Suprapubic skin (tissue), 4 donors: ENCODE measurements around the gene CBLL1. TPM values are rescaled to one million over a fixed set of nuclear protein-coding genes. Genes with fewer than 3 reads are reported as not detected.

Experiments used
- DNase-seq, 2 donors: peaks; one replicate each; pipeline ENCODE4 v3.0.0-alpha.2; 2019; ENCODE audit warnings: low spot score in 2 of 2
- H3K27ac ChIP-seq: fragments of 200-600 bp; sonication (generic); one replicate; pipeline ENCODE4 v1.5.1; 2019
- H3K27me3 ChIP-seq: fragments of 200-600 bp; sonication (generic); one replicate; pipeline ENCODE4 v1.5.1; 2019
- H3K36me3 ChIP-seq: fragments of 200-600 bp; sonication (generic); one replicate; pipeline ENCODE4 v1.5.1; 2019
- H3K4me1 ChIP-seq: fragments of 200-600 bp; sonication (generic); one replicate; pipeline ENCODE4 v1.5.1; 2019
- H3K4me3 ChIP-seq: fragments of 200-600 bp; sonication (generic); one replicate; pipeline ENCODE4 v1.5.1; 2019; ENCODE audit warnings: mild to moderate bottlenecking
- H3K9me3 ChIP-seq: fragments of 200-600 bp; sonication (generic); one replicate; pipeline ENCODE4 v1.5.1; 2019
- CTCF ChIP-seq, 2 donors: fragments of 200-600 bp in 1 of 2; fragments of 450-650 bp in 1 of 2; sonication (generic) in 1 of 2; IDR thresholded peaks; one replicate each; pipeline ENCODE4 v1.5.1; 2016 to 2019; ENCODE audit warnings: antibody characterized with exemption in 2 of 2, mild to moderate bottlenecking in 1 of 2, moderate library complexity in 1 of 2
- EP300 ChIP-seq: sonication (generic); formaldehyde crosslinking; IDR thresholded peaks from one replicate; pipeline ENCODE4 v1.6.1; 2017; ENCODE audit warnings: antibody characterized with exemption
- POLR2A ChIP-seq, 2 donors: fragments of 450-650 bp; IDR thresholded peaks; one replicate each; pipeline ENCODE4 v1.6.1; 2017; ENCODE audit warnings: antibody characterized with exemption in 2 of 2, mild to moderate bottlenecking in 2 of 2, moderate library complexity in 2 of 2
- POLR2AphosphoS5 ChIP-seq, 3 donors: sonication (generic); formaldehyde crosslinking; IDR thresholded peaks; one replicate each; pipeline ENCODE4 v1.6.1; 2017; ENCODE audit warnings: antibody characterized with exemption in 3 of 3
- WGBS: methylation state at CpG from one replicate; pipeline ENCODE4 v1.1.5; 2018; 5-methylcytosine and 5-hydroxymethylcytosine counted together
- total RNA-seq, 4 donors: library from RNA; depleted of rRNA; stranded (reverse); fragments of >200 nt; gene quantifications; one replicate each; pipeline ENCODE4 v1.1.0, GENCODE V29; 2016

Gene CBLL1
- total RNA-seq, 4 donors from 2014 or later: 47.4 to 63.0 (median 49.9) TPM

GRCh38 chr7:107803009-107803610, 59.2 kb downstream of the CBLL1 start, which contains the start of gene SLC26A3:
SLC26A3 (minus strand) TSS chr7:107803223; CDS start chr7:107794509, 8,714 bp downstream.
- no peak for DNase-seq

GRCh38 chr7:107809179-107809578, 65.2 kb downstream of the CBLL1 start:
- no peak for TF ChIP-seq EP300
- TF ChIP-seq POLR2A (IDR thresholded peaks at IDR 0.05): no peak
- TF ChIP-seq POLR2AphosphoS5 (IDR thresholded peaks at IDR 0.05): no peak
- TF ChIP-seq CTCF (IDR thresholded peaks at IDR 0.05): no peak
- no peaks in the 10 kb centered on the region for H3K36me3 ChIP-seq
- no peak for DNase-seq

More at GRCh38 chr7:107803009-107803610, 59.2 kb downstream of the CBLL1 start, which contains the start of gene SLC26A3:
- no peaks in the 10 kb centered on the region for H3K4me1 ChIP-seq
- H3K27me3 ChIP-seq: no peaks in the 10 kb centered on the region
- no peak within 1 kb of the TSS for H3K4me3 ChIP-seq
- no peaks in the 10 kb centered on the region for H3K9me3 ChIP-seq
- H3K27ac ChIP-seq: no peak within 1 kb of the TSS
- no peak for TF ChIP-seq POLR2AphosphoS5 (IDR thresholded peaks at IDR 0.05)
- no peak for TF ChIP-seq CTCF (IDR thresholded peaks at IDR 0.05)
- no peak for TF ChIP-seq EP300
- TF ChIP-seq POLR2A (IDR thresholded peaks at IDR 0.05): no peak
- 86% methylated on average over 2 of the region's 2 CpGs for WGBS
- no peaks in the 10 kb centered on the region for H3K36me3 ChIP-seq

GRCh38 chr7:107810626-107811025, 66.7 kb downstream of the CBLL1 start:
- no peaks in the 10 kb centered on the region for H3K36me3 ChIP-seq
- no peaks in the 10 kb centered on the region for H3K27me3 ChIP-seq
- no peak for DNase-seq
- no peaks in the 10 kb centered on the region for H3K4me1 ChIP-seq
- H3K4me3 ChIP-seq: no peak overlapping the region
- WGBS: 76% methylated on average over 3 of the region's 3 CpGs
- H3K27ac ChIP-seq: no peak overlapping the region
- TF ChIP-seq EP300 (no peak), POLR2AphosphoS5 (IDR thresholded peaks at IDR 0.05) (no peak), CTCF (IDR thresholded peaks at IDR 0.05) (no peak)
- no peaks in the 10 kb centered on the region for H3K9me3 ChIP-seq

More at GRCh38 chr7:107809179-107809578, 65.2 kb downstream of the CBLL1 start:
- Histone ChIP-seq H3K4me1 (no peaks in the 10 kb centered on the region), H3K27me3 (no peaks in the 10 kb centered on the region), H3K4me3 (no peak overlapping the region), H3K27ac (no peak overlapping the region), H3K9me3 (no peaks in the 10 kb centered on the region)
- 94% methylated on average over 4 of the region's 4 CpGs for WGBS

Other genes with a start within 250 kb of the CBLL1 start
- gene COG5, start 180.2 kb upstream of the CBLL1 start, total RNA-seq: 10 to 100 TPM; 31.1 to 60.1 (median 53.7) TPM
- 10 to 100 TPM in 1 of 4 donors, 1 to 10 TPM in 3; 6.0 to 11.0 (median 7.8) TPM for gene DUS4L, start 180.2 kb upstream of the CBLL1 start, total RNA-seq
- gene BCAP29, start 163.9 kb upstream of the CBLL1 start, total RNA-seq: 100 to 1,000 TPM in 1 of 4 donors, 10 to 100 TPM in 3; 36.9 to 107 (median 64.3) TPM
- under 1 TPM in 3 of 4 donors, not detected in 1; 0.13 to 0.26 (median 0.24) TPM for gene SLC26A4, start 83.3 kb upstream of the CBLL1 start, total RNA-seq
- 1 to 10 TPM in 2 of 4 donors, not detected in 2; 1.5 to 2.3 TPM for gene SLC26A3, start 59.1 kb downstream of the CBLL1 start, total RNA-seq
- 10 to 100 TPM; 35.8 to 84.7 (median 67.9) TPM for gene DLD, start 147.0 kb downstream of the CBLL1 start, total RNA-seq